HG02884 (cell line): ENCODE measurements around the gene PIERCE2.
"Not testable (repeated sequence)": the region's sequence is repeated elsewhere in the genome, so short reads cannot be mapped to it uniquely, and the experiment has no call there.

Experiments
- ATAC-seq: cut with Tn5 transposase; IDR thresholded peaks from one replicate; pipeline ENCODE4 v1.9.1; 2021; ENCODE audit warnings: mild to moderate bottlenecking, moderate library complexity; ENCODE audit not compliant: unreplicated experiment

Gene PIERCE2

DNA sequence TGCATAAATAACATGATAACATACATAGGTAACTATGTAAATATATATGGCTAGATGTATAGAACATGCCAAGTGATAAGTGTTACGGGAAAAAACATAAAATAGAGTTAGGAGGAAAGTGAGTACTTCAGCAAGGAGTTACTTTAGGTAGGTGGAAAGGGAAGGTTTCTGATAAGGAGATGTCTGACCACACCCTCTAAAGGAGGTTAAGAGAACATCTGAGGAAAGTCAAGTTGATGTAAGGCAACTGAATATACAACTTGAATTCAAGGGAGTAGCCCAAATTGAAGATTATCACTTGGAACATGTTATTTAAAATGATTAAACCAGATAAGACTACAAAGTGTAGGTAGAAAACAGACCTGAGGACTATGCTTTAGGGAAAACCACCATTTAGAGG is 13.8 kb downstream of the PIERCE2 start:
- ATAC-seq: no peak

DNA sequence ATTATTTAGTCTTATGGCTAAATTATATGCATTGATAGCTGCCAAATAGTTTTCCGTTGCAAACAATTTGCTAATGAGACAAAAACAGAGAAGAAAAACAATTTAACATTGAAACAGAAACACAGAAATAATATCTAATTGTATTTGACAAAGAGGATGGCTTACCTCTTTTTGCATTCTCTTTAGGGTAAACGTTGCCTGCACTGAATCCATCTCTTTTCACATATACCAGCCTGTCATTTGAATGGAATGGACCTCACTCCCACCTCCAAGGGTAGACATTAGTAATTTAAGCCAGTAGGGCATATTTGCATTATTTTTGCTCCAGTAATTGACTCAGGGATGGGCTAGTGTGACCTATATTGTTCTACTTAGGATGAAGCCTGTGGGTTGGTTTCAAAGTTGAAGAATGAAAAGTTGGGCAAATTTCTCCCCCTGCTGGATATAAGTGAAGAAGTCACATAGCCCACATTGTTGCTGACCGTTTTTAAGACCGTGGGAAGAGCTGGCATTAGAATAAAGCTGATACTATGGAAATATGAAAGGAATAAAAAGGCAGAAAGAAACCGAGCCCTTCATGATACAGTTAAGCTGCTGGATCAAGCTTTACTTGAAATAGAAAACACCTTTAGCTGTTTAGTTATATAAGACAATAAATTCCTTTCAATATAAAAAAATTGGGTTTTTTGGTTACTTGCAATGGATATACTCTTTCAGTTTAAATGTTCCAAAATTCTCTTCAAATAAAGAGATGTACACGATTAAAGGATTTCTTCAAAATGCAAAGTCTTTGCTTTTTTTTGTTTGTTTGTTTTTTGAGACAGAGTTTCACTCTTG is 26.9 kb downstream of the PIERCE2 start:
- ATAC-seq: no peak

DNA sequence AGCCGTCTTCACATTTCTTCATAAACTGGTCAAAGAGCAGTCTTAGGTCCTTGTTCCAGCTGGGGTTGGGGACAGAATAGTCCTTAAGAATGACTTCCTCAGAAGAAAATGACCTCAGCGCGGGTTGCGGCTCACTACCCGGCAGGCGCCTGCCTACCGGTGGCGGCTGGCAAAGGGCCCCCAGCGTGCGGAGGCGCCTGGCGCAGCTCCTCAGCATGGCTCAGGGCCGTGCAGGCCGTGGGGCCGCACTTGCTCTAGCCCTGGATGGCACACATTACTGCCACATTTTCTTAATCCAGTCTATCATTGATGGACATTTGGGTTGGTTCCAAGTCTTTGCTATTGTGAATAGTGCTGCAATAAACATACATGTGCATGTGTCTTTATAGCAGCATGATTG is 34.8 kb downstream of the PIERCE2 start:
- ATAC-seq: not testable (repeated sequence)

DNA sequence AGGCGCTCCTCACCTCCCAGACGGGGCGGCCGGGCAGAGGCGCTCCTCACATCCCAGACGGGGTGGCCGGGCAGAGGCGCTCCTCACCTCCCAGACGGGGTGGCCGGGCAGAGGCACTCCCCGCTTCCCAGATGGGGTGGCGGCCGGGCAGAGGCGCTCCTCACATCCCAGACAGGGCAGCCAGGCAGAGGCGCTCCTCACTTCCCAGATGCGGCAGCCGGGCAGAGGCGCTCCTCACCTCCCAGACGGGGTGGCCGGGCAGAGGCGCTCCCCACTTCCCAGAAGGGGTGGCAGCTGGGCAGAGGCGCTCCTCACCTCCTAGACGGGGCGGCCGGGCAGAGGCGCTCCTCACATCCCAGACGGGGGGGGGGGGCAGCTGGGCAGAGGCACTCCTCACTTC is 37.6 kb downstream of the PIERCE2 start:
- not testable (repeated sequence) for ATAC-seq

DNA sequence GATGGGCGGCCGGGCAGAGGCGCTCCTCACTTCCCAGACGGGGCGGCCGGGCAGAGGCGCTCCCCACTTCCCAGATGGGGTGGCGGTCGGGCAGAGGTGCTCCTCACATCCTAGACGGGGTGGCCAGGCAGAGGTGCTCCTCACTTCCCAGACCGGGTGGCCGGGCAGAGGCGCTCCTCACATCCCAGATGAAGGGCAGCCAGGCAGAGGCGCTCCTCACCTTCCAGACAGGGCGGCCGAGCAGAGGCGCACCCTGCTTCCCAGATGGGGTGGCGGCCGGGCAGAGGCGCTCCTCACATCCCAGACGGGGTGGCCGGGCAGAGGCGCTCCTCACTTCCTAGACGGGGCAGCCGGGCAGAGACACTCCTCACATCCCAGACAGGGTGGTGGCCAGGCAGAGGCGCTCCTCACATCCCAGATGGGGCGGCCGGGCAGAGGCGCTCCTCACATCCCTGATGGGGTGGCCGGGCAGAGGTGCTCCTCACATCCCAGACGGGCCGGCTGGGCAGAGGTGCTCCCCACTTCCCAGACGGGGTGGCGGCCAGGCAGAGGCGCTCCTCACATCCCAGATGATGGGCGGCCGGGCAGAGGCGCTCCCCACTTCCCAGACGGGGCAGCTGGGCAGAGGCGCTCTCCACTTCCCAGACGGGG is 38.2 kb downstream of the PIERCE2 start:
- not testable (repeated sequence) for ATAC-seq

DNA sequence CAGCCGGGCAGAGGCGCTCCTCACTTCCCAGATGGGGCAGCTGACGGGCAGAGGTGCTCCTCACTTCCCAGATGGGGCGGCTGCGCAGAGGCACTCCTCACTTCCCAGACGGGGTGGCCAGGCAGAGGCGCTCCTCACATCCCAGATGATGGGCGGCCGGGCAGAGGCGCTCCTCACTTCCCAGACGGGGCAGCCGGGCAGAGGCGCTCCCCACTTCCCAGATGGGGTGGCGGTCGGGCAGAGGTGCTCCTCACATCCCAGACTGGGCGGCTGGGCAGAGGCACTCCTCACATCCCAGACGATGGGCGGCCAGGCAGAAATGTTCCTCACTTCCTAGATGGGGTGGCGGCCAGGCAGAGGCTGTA is 38.7 kb downstream of the PIERCE2 start:
- not testable (repeated sequence) for ATAC-seq

DNA sequence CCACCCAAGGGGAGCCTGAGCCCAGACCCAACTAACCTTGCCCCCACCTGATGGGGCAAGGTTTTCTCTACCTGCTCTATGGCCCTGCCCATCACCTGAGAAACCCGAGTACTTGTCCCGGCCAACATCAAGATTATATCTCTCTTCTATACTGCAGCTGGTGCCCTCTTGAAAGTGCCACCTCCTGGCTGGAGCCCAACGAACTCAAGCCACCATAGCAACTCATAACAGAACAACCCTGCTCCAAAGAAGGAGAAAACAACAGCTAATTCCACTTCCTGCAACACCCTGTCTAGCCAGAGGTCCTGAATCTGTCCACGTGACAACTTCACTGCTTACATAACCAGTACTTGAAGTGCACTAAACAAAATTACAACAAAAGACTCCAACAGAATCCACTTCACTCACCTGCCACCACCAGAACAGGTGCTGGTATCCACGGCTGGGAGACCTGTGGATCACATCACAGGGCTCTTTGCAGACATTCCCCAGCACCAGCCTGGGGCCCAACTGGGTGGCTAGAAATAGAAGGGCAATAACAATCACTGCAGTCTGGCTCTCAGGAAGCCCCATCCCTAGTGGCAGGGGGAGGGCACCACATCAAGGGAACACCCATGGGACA is 49.2 kb downstream of the PIERCE2 start:
- ATAC-seq: no peak

DNA sequence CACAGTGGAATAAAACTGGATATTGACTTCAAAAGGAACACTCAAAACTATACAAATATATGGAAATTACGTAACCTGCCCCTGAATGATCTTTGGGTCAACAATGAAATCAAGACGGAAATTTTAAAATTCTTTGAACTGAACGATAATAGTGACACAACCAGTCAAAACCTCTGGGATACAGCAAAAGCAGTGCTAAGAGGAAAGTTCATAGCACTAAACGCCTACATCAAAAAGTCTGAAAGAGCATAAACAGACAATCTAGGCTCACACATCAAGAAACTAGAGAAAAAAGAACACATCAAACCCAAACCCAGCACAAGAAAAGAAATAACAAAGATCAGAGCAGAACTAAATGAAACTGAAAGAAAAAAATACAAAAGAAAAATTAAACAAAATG is 53.2 kb downstream of the PIERCE2 start:
- no peak for ATAC-seq

DNA sequence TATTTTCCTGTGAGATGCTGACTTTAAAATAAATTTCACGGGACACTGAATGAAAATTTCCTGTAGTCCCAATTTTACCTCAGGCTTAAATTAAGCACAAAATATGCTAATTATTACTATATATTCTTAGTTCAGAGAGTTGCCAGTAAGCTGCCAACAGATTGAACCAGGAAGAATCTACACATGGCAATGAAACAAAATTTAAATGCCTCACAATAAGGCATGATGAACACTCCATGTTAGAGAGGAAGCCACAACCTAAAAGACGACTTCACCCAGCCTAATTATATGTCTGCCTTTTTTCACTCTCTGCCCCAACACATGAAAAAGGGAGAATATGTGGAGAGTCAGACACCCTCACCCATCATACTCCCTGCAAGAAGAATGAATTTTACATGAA is 60.0 kb downstream of the PIERCE2 start:
- ATAC-seq: no peak
